GM19351 (cell line): Measurements from ENCODE around the gene EVA1A.
"Not testable (repeated sequence)": the region's sequence is repeated elsewhere in the genome, so short reads cannot be mapped to it uniquely, and the experiment has no call there.

Experiments used
- ATAC-seq: cut with Tn5 transposase; IDR thresholded peaks from one replicate; pipeline ENCODE4 v1.9.1; 2021; ENCODE audit warnings: mild to moderate bottlenecking, moderate library complexity; ENCODE audit not compliant: unreplicated experiment

Gene EVA1A

GRCh38 chr2:75491129-75491753 is 69.5 kb downstream of the EVA1A start:
- no peak for ATAC-seq

GRCh38 chr2:75489721-75490120 is 71.0 kb downstream of the EVA1A start:
- ATAC-seq = no peak

- no peak for ATAC-seq
These were observed 72.6 kb downstream of the EVA1A start for GRCh38 chr2:75488157-75488556.

GRCh38 chr2:75486735-75487134 is 74.0 kb downstream of the EVA1A start:
- ATAC-seq = not testable (repeated sequence)

GRCh38 chr2:75484840-75485239 is 75.9 kb downstream of the EVA1A start:
- ATAC-seq = no peak

- ATAC-seq = no peak
These were observed 76.9 kb downstream of the EVA1A start for GRCh38 chr2:75483878-75484277.

- ATAC-seq = no peak
These were observed 78.3 kb downstream of the EVA1A start for GRCh38 chr2:75482398-75482797.

- ATAC-seq = no peak
These were observed 79.5 kb downstream of the EVA1A start for GRCh38 chr2:75480971-75481836.

- ATAC-seq = not testable (repeated sequence)
These were observed 83.0 kb downstream of the EVA1A start for GRCh38 chr2:75477696-75478095.

GRCh38 chr2:75476761-75477160 is 84.0 kb downstream of the EVA1A start:
- ATAC-seq = no peak

GRCh38 chr2:75475976-75476375 is 84.8 kb downstream of the EVA1A start:
- ATAC-seq = no peak

GRCh38 chr2:75475049-75475448 is 85.7 kb downstream of the EVA1A start:
- no peak for ATAC-seq

GRCh38 chr2:75474115-75474514 is 86.6 kb downstream of the EVA1A start:
- no peak for ATAC-seq

- no peak for ATAC-seq
These were observed 93.9 kb downstream of the EVA1A start for GRCh38 chr2:75466708-75467311.

- ATAC-seq = no peak
These were observed 95.3 kb downstream of the EVA1A start for GRCh38 chr2:75465317-75465984.

- ATAC-seq = no peak
These were observed 96.3 kb downstream of the EVA1A start for GRCh38 chr2:75464348-75464946.

GRCh38 chr2:75462721-75463120 is 98.0 kb downstream of the EVA1A start:
- no peak for ATAC-seq

- ATAC-seq = no peak
These were observed 98.5 kb downstream of the EVA1A start for GRCh38 chr2:75462206-75462605.

GRCh38 chr2:75460630-75461029 is 100.1 kb downstream of the EVA1A start:
- ATAC-seq = no peak

GRCh38 chr2:75459565-75460310 is 101.0 kb downstream of the EVA1A start:
- no peak for ATAC-seq
